Neural cell (in vitro differentiated cells): Measurements from ENCODE around the gene MMP24.

Experiments
- CTCF ChIP-seq: fragments of 450-650 bp; IDR thresholded peaks from 2 replicates; pipeline ENCODE4 v1.5.1; 2014; ENCODE audit warnings: antibody characterized with exemption, mild to moderate bottlenecking, moderate library complexity; ENCODE audit not compliant: poor library complexity, severe bottlenecking
- POLR2AphosphoS5 ChIP-seq: IDR thresholded peaks from 2 replicates; pipeline ENCODE4 v1.6.1; 2012
- RAD21 ChIP-seq: fragments of 450-650 bp; conservative IDR thresholded peaks from 2 replicates; pipeline ENCODE4 v1.6.1; 2014; ENCODE audit warnings: antibody characterized with exemption, mild to moderate bottlenecking, moderate library complexity
- TAF1 ChIP-seq: IDR thresholded peaks from 2 replicates; pipeline ENCODE4 v1.6.1; 2012; ENCODE audit warnings: low read depth

GRCh38 chr20:35287509-35288324, 61.2 kb downstream of the MMP24 start:
- TF ChIP-seq TAF1 (no peak), POLR2AphosphoS5 (no peak), RAD21 (no peak), CTCF (no peak)
